HCT116 (cell line): ENCODE data around the gene ADIPOR1.

Experiments used
- CEBPB ChIP-seq: IDR thresholded peaks from 2 replicates; pipeline ENCODE4 v1.6.1; 2012; ENCODE audit warnings: low read depth
- EZH2 ChIP-seq: fragments of 200-600 bp; sonication (generic); IDR thresholded peaks from 2 replicates; pipeline ENCODE4 v1.6.1; 2017; ENCODE audit warnings: antibody characterized with exemption, mixed run types
- EZH2phosphoT487 ChIP-seq: fragments of 200-600 bp; IDR thresholded peaks from 2 replicates; pipeline ENCODE4 v1.6.1; 2018; ENCODE audit warnings: antibody characterized with exemption, borderline replicate concordance
- JUND ChIP-seq: IDR thresholded peaks from 2 replicates; pipeline ENCODE4 v1.6.1; 2012
- MAX ChIP-seq: IDR thresholded peaks from 2 replicates; pipeline ENCODE4 v1.6.1; 2012
- POLR2A ChIP-seq: IDR thresholded peaks from 2 replicates; pipeline ENCODE4 v1.7.0; 2011; ENCODE audit warnings: borderline replicate concordance; ENCODE audit not compliant: insufficient read depth, insufficient read length; ENCODE audit errors: extremely low read depth
- POLR2AphosphoS5 ChIP-seq: IDR thresholded peaks from 2 replicates; pipeline ENCODE4 v1.6.1; 2011; ENCODE audit warnings: mild to moderate bottlenecking, low read depth, low read length, moderate library complexity
- RAD21 ChIP-seq: IDR thresholded peaks from 2 replicates; pipeline ENCODE4 v1.6.1; 2012; ENCODE audit warnings: low read depth, mild to moderate bottlenecking
- SP1 ChIP-seq: IDR thresholded peaks from 2 replicates; pipeline ENCODE4 v1.6.1; 2012; ENCODE audit warnings: low read depth
- YY1 ChIP-seq: IDR thresholded peaks from 2 replicates; pipeline ENCODE4 v1.6.1; 2011; ENCODE audit warnings: low read length, low read depth, moderate library complexity, mild to moderate bottlenecking; ENCODE audit not compliant: insufficient replicate concordance; ENCODE audit errors: extremely low read depth
- ZBTB33 ChIP-seq: IDR thresholded peaks from 2 replicates; pipeline ENCODE4 v1.6.1; 2011; ENCODE audit warnings: mild to moderate bottlenecking, low read length, moderate library complexity; ENCODE audit not compliant: insufficient replicate concordance; ENCODE audit errors: extremely low read depth
- ZFX ChIP-seq: fragments of 450-650 bp; IDR thresholded peaks from 2 replicates; pipeline ENCODE4 v1.6.1; 2017
- TF ChIP-seq, protein P1 (sequence below), 3 experiments: fragments of 200-600 bp in 1 of 3; sonication (generic) in 1 of 3; IDR thresholded peaks in 2 of 3; conservative IDR thresholded peaks in 1 of 3; 2 replicates each; pipeline ENCODE4 v1.5.1; 2012 to 2017; ENCODE audit warnings: low read depth in 2 of 3, low read length in 2 of 3, antibody characterized with exemption in 1 of 3, borderline replicate concordance in 1 of 3, control low read depth in 1 of 3, mild to moderate bottlenecking in 1 of 3, mixed read lengths in 1 of 3, mixed run types in 1 of 3, moderate library complexity in 1 of 3; ENCODE audit not compliant: insufficient read depth in 1 of 3

DNA sequence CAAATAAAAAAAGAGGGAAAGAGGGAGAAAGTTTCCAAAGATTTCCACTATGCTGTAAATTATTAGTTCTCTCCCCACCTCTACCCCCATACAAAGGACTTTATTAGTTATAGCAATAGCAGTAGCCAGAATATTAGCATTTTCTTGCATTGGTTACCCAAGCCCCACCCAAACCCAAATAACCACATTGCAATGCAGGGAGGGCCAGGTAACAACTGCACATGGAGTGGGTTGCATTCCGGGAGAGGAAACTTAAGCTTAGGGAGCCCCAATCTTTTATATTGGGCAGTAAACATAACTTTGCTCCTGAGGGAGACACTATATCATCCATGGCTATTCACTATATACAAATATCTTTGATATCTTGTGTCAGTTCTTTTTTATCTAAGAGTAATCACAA lies 6.0 kb downstream of the ADIPOR1 start:
- TF ChIP-seq POLR2AphosphoS5 (no peak), RAD21 (no peak), ZBTB33 (no peak), POLR2A (no peak), SP1 (no peak), YY1 (no peak), EZH2phosphoT487 (no peak), ZFX (no peak), EZH2 (no peak), CEBPB (no peak), JUND (no peak), MAX (no peak)
- TF ChIP-seq, protein P1, sequence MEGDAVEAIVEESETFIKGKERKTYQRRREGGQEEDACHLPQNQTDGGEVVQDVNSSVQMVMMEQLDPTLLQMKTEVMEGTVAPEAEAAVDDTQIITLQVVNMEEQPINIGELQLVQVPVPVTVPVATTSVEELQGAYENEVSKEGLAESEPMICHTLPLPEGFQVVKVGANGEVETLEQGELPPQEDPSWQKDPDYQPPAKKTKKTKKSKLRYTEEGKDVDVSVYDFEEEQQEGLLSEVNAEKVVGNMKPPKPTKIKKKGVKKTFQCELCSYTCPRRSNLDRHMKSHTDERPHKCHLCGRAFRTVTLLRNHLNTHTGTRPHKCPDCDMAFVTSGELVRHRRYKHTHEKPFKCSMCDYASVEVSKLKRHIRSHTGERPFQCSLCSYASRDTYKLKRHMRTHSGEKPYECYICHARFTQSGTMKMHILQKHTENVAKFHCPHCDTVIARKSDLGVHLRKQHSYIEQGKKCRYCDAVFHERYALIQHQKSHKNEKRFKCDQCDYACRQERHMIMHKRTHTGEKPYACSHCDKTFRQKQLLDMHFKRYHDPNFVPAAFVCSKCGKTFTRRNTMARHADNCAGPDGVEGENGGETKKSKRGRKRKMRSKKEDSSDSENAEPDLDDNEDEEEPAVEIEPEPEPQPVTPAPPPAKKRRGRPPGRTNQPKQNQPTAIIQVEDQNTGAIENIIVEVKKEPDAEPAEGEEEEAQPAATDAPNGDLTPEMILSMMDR (IDR thresholded peaks at IDR 0.05 in 2 of 3, conservative IDR thresholded peaks at IDR 0.05 in 1 of 3; ENCODE audit: borderline replicate concordance in 1 of 3, insufficient read depth in 1 of 3, low read depth in 2 of 3, low read length in 2 of 3), result no peak
